GM19193 (cell line): ENCODE data around the gene BNC2.

ENCODE experiments used
- POLR2A ChIP-seq: IDR thresholded peaks from 4 replicates; pipeline ENCODE4 v1.6.1; 2011; ENCODE audit not compliant: insufficient read depth, insufficient read length; ENCODE audit errors: extremely low read depth

The BNC2 gene

GRCh38 chr9:16542290-16542689, 328.2 kb downstream of the BNC2 start:
- TF ChIP-seq POLR2A, result no peak

- TF ChIP-seq POLR2A, result no peak
Observed at GRCh38 chr9:16540743-16541613, 329.5 kb downstream of the BNC2 start.

- no peak for TF ChIP-seq POLR2A
Observed at GRCh38 chr9:16535555-16535954, 334.9 kb downstream of the BNC2 start.

GRCh38 chr9:16532681-16533450, 337.6 kb downstream of the BNC2 start:
- TF ChIP-seq POLR2A, result no peak

- TF ChIP-seq POLR2A, result no peak
Observed at GRCh38 chr9:16532272-16532671, 338.2 kb downstream of the BNC2 start.

- TF ChIP-seq POLR2A, result no peak
Observed at GRCh38 chr9:16530669-16531642, 339.5 kb downstream of the BNC2 start.

GRCh38 chr9:16527573-16527972, 342.9 kb downstream of the BNC2 start:
- no peak for TF ChIP-seq POLR2A

- TF ChIP-seq POLR2A, result no peak
Observed at GRCh38 chr9:16526380-16526779, 344.1 kb downstream of the BNC2 start.

- TF ChIP-seq POLR2A, result no peak
Observed at GRCh38 chr9:16524823-16525222, 345.6 kb downstream of the BNC2 start.

- TF ChIP-seq POLR2A, result no peak
Observed at GRCh38 chr9:16524078-16524477, 346.4 kb downstream of the BNC2 start.

GRCh38 chr9:16521868-16522411, 348.5 kb downstream of the BNC2 start:
- TF ChIP-seq POLR2A, result no peak

- TF ChIP-seq POLR2A, result no peak
Observed at GRCh38 chr9:16519001-16519400, 351.5 kb downstream of the BNC2 start.

- TF ChIP-seq POLR2A, result no peak
Observed at GRCh38 chr9:16516891-16517290, 353.6 kb downstream of the BNC2 start.

- no peak for TF ChIP-seq POLR2A
Observed at GRCh38 chr9:16515879-16516301, 354.6 kb downstream of the BNC2 start.

GRCh38 chr9:16515207-16515606, 355.3 kb downstream of the BNC2 start:
- TF ChIP-seq POLR2A, result no peak

GRCh38 chr9:16514131-16514530, 356.3 kb downstream of the BNC2 start:
- no peak for TF ChIP-seq POLR2A
